HS-27A (cell line): Measurements from ENCODE around the gene MAP3K2.

Experiments
- DNase-seq: peaks from one replicate; pipeline ENCODE4 v3.0.0-alpha.2; 2012; ENCODE audit warnings: low read depth, missing footprints

Gene MAP3K2

DNA sequence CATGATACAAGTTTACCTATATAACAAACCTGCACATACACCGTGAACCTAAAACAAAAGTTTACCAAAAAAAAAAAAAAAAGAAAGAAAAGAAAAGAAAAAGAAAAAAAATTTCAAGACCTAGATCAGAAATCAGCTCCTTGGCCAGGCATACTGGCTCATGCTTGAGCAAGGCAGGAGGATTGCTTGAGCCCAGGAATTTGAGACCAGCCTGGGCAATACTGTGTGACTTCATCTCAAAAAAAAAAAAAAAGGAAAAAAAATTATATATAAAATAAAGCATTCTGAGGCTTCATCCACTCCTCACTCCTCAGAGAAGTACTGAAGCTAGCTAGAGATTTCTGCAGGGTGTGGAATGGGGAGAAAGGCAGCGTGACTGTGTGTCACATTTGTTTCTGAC, 18.7 kb upstream of the MAP3K2 start:
- DNase-seq, result no peak

DNA sequence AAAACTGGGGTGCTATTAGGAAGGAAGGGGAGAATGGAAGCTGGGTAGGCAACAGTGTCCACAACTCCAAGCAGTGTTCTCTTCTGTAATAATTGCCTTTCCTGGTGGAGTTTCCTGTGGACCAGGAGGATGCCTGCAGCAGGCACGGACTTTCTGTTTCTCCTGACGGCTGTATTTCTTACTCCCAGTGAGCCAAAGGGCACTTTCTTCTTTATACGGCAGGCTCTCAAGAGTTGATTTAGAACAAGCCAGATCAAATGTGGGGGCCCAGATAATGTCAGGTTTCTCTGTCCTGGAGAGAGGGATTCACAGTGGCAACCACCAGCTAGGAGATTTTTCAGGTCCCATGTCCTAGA, 17.5 kb upstream of the MAP3K2 start:
- DNase-seq, result no peak

DNA sequence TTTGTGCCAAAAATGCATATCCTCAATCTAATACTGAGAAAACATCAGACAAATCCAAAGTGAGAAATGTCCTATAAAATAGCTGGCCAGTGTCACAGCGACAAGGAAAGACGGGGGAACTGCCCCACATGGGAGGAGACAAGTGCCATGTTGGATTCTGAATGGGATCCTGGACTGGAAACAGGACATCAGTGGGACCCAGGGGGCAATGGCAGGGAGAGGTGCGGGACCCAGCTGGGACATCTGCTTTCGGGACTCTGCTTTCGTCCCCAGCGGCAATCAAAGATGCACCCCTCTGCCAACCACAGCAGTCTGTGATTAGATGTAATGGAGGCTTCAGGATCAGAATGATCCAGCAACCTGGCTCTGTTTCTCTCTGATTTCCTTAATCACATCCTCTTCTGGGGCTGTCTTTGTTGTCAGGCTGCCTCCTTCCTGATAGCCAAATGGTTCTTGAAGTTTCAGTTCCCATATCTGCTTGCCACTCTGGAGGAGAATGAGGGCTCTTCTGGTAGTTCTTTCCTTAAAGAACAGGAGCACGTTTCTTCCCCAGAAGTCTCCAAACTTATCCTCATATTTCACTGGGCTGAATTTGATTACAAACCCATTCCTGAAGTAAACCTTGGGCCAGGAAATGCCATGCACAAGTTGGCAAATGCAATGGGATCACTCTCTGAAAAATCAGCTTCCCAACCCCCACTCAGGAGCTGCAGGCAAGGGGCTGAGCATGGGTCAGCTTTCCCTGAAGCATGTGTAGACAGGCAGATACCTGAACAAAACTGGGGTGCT, 16.9 kb upstream of the MAP3K2 start:
- no peak for DNase-seq

DNA sequence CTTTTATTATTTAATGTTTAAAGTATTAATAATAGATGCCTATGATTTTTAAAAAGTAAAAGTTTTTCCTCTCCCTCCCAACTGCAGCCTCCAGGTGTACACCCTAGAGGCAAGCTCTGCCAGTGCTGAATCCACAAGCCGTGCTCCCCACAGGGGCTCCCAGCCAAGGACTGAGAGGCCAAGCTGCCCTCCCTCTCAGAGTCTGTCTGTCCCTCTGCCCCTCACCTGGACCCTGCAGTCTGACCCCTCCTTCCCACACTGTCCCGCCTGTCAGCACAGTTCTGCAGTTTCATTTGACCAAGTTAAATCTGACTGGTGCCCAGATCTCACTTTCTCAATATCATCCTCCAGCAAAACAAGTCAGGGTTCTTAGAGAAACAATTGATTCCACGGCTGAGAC, 15.7 kb upstream of the MAP3K2 start:
- DNase-seq, result no peak

DNA sequence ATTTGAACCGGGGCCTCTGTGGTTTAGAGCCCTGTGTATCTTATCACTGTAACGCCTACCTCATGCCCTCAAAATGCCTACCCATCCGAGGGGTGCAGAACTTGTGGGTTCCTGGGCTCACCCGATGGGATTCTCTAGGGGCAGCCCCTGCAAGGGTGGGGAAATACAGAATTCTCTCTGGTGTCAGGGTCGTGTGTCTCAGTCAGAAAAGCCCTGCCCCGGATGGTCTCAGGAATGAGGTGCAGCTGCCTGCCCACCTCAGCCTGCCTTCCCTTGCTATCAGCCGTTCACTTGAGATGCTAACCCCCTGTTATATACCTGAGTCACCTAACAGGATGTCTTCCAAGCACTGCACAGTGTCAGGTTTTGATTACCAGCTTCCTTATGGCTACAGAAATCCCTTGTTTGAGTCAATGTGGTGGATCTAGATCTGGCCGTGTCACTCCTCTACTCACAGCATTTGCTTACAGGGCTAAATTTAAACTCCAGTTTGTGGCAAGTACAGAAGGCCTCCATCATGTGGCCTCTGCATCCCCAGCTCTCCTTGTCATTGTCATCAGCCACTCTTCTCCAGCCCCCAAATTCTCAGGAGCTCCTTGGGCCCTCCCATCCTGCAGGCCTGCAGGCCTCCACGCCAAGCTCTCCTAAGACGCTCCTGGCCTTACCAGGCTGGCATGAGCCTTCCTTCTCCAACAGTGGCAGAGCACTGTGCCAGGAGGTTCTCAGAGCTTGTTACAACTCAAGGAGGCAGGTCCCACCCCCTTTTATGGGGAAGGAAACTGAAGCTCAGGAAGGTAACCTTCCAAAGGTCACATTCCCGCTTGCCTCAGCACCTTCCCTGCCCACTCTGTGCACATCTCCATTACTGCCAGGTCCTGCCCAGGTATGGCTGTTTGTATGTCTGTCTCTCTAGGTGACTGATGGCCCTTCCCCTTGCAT, 14.3 kb upstream of the MAP3K2 start:
- DNase-seq, result no peak

DNA sequence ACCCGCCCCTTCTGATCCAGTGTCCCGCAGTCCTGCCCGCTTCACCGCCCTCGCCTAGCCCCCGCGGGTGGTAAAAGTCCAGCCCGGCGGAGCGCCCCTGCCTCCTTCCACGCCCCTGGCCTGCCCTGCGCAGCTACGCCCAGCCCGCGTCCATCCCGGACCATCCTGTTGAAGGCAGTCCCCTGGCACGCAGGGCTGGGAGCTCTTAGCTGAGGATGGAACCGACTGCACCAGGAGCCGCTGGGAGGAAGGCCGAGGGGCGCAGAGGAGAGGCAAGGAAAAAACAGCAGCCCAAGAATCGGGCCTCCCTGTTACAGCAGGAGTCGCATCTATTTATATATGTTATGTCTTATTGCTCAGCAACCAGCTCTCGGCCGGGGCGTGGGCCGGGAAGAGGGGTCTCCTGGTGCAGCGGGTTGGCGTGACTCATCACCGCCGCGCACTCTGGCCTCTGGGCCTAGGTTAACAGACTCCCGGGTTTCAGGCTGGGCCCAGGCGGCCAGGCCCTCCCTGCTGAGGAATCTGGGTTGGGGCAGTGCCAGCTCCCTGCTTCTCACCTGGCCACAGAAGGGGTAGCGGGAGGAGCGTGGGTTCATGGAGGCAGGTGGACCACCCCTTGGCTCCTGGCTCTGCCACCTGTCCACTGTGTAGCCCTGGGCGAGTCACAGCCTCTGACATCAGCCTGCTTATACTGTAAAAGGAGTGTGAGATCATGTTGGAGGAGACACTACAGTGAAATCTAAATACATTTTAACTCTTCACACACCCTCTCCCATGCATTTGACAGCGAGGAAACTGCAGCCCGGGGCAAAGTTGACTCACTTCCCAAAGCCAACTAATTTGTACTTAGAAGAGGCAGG, 13.4 kb upstream of the MAP3K2 start:
- no peak for DNase-seq

DNA sequence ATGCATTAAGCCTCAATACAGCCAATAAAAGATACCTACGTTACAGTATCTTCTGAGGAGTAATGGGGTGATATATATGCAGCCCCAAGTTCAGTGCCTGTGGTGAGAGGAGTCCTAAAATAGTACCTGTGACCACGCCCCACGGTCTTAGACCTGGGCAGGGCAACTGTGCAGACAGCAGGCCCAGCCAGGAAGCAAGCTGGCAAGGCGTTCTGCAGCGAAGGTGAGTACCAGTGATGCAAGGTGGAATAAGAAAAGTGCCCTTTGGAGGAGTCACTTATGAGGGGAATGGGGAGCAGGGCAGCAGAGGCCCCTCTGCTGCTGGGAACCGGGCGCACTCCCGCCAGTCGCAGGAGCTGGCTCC, 12.7 kb upstream of the MAP3K2 start:
- no peak for DNase-seq

DNA sequence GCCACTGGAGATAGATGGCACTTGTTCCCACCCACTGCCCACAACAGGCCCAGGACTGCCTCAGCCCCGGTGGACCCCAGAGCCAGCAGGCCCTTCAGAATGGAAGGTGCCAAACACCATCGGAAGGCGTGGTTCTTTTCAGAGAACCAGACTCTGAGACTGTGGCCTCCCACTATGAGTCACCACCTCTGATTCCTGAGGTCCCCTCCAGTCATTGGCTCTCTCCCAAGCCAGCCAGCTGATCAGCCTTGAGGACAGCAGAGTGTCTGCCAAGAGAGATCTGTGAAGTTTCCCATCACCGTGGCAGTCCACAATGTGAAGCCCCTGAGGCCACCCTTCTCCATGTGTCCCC, 10.4 kb upstream of the MAP3K2 start:
- peak; percentile 99 for DNase-seq

DNA sequence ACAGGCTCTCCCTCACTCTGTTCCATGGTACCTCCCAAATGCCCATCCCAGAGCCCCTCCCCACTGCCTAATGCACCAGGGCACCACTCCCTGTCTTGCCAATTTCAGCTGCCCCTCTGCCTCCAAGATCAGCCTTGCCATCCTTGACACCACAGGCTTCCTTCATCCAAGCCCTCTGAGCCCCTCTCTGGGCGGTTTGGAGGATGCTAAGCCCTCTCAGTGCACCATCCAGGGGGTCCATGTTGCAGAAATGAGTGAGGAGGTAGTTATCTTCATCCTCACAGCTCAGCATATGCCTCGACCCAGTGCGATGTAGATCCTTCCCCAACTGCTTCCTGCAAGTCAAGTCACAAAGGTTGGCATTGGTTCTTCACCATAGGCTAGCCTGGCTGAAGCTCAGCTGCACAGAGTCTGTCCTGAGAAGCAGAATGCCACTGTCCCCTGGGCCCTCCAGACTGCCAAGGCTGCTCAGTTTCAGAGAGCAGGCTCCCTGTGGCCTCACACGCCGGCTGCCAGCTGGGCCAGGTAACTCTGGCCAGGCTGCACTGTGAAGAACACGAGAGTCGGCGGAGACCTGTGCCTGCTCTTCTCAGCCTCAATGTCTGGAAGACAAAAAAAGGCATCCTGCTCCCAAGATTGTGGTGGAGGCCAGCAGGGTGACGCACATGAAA, 9.9 kb upstream of the MAP3K2 start:
- no peak for DNase-seq

DNA sequence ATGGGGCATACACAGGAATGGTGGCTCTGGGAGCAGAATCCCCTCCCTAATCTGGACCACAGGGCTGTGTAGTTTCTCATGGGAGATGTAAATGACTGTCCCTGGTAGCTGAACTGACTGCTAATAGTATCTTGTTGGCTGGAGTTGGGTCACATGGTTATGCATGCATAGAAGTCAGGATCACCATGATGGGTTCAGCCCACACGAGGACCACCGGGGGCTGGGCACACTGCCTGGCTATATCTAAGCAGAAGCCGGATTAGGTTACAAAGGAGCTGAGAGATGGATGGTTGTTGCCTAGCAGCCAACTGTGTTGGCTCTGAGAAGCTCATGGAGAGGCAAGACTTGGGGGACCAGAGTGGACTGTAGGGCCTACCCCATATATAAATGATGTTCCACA, 6.7 kb upstream of the MAP3K2 start:
- no peak for DNase-seq

DNA sequence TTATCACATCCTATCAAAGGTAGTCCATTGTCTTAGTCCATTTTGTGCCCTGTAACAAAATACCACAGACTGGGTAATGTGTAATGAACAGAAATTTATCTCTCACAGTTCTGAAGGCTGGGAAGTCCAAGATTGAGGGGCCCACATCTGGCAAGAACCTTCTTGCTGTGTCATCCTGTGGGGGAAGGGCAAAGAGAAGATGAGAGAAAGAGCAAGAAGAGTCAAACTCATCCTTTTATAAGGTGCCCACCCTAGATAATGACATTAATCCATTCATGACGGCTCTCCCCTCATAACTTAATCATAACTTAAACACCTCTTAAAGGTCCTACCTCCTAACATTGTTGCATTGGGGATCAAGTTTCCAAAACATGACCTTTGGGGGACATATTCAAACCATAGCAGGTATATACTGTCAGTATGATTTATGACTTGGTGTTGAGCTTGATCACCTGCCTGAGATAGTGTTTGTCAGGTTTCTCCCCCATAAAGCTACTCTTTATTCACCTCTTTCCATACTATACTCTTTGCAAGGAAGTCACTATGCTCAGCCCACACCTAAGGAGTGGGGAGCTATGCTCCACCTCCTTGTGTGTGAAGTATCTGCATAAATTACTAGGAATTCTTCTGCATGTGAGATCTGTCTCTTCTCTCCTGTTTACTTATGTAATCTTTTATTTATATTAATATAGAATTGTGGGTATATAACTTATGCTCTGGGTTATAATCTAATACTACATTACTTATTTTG, 5.2 kb upstream of the MAP3K2 start:
- DNase-seq, result no peak

DNA sequence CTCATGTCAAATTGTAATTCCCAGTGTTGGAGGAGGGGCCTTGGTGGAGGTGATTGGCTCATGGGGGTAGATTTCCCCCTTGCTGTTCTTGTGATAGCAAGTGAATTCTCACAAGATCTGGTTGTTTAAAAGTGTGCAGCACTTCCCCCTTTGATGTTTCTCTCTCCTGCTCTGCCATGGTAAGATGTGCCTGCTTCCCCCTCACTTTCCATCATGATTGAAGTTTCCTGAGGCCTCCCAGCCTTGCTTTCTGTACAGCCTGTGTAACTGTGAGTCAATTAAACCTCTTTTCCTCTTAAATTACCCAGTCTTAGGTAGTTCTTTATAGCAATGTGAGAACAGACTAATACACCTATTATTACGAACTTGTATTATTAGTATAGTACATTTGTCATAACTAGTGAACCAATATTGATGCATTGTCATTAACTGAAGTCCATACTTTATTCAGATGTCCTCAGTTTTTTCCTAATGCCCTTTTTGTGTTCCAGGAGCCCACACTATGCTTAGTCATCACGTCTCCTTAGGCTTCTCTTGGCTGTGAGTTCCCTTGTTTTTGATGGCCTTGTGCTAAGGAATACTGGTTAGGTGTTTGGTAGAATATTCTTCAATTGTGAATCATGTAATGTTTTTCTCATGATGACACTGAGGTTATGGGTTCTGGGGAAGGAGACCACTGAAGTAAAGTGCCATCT, 4.5 kb upstream of the MAP3K2 start:
- no peak for DNase-seq

DNA sequence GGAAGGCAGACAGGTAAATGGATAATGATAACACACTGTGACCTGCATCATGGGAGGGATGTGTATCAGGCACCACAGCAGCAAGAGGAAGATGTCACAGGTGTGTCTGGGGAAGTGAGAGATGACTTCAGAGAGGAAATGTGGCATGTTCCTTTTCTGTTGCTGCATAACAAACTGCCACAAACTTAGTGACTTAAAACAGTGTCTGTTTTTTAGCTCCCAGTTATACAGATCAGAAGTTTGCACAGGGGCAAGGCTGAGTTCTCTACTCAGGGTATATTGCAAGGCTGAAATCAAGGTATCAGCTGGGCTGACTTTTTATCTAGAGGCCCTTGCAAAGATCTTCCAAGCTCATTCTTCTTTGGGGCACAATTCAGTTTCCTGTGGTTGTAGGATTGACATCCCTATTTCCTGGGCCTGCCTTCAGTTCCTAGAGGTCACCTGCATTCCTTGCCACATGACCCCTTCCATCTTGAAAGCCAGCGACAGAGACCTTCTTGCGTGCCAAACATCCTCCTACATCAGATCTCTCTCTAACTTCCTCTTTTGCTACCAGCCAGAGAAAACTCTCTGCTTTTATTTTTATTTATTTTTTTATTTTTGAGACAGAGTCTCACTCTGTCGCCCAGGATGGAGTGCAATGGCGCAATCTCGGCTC, 2.1 kb upstream of the MAP3K2 start:
- no peak for DNase-seq

DNA sequence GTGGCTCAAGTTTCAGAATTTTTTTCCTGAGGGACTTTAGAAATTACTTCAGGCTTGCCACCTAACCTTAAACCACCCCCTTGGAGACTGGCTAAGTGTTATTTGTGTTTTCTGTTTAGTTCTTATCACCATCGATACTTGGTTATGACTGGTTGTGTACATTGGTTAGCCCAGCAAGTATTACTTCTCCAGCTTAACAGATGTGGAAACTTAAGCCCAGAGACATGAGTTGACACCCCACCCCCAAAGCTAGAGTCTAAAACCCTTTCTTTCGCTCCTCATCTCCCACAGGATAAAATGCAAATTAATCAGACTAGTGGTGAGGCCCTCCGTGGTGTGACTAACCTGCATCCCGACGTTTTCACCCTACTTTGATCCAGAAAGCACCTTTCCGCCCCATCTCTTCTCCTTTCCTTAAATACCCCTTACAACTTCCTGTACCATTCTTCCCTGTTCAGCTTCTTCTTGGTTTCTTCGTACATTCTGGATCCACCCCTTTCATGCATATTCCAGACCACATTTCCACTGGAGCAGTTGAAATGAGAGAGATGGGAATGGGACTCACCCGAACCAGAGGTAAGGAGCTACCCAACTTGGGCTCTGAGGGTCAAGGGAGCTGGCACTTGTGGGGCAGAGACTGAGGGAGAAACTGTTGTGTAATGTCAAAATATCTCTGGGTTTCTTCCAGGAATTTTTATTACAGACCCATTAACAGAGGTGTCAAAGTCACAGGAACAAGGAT, 819 bp upstream of the MAP3K2 start:
- DNase-seq, result no peak

DNA sequence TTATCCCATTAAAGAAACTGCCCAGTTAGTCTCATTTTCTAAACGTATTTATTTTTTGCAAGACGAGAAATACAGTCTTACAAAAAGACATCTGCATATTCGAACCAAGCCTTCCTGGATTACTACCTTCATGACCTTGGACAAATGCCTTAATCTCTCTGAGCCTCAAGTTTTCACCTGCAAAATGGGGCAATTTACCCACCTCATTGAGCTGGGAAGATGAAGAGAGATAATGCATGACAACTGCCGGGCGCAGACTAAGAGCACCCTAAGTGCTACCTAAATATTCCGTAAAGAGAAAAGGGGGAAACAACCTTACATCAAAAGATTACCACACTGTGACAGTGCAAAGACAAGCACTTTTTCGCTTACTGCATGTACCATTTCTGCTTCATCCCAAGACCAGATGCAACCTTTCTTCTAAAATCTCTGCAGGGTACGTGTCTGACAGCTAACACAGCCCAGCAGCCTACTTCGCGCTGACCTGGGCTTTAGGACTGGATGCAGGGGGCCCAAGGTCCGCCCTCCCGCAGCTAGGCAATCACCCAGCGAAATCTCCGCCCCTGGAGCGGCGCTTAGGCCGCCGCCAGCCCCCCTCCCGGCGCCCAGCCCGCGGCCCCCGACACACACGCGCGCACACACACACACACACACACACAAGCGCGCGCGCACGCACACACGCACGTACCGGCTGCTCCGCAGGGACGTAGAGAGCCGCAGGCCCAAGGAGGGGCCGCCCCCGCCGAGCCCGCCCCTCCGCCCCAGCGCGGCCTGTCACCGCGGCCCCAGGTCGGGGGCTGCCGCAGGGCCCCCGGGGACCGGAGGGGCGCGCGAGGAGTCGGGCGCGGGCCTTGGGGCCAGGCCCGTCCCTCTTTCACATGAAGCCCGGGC, 766 bp downstream of the MAP3K2 start:
- DNase-seq, result peak; percentile 89

DNA sequence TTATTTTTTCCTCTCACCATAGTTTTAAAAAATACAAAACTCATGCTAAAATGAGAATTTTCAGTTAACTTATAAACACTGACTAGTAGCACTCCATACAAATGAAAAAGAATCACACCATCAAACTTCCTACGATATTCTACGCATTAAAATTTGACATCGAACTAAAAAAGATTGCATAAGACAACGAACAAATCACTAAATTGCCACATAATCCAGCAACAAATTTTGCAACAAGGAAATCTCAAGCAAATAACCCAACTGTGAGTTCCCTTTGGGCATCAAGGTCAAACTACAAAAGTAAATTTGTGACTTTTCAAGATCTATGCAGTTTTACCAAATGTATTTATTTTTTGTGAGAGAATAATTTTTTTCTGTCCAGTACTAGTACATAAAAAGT, 1.5 kb downstream of the MAP3K2 start:
- no peak for DNase-seq

DNA sequence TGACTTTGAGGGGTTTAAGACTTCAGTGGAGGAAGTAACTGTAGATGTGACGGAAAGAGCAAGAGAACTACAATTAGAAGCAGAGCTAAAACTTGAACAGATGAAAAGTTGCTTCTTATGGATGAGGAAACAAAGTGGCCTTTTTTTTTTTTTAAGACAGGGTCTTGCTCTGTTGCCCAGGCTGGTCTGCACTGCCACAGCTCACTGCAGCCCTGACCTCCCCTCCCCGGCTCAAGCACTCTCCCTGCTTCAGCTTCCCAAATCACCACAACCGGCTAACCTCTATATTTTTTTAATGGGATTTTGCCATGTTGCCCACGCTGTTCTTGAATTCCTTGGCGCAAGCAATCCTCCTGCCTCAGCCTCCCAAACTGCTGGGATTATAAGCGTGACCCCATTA, 3.2 kb downstream of the MAP3K2 start:
- no peak for DNase-seq

DNA sequence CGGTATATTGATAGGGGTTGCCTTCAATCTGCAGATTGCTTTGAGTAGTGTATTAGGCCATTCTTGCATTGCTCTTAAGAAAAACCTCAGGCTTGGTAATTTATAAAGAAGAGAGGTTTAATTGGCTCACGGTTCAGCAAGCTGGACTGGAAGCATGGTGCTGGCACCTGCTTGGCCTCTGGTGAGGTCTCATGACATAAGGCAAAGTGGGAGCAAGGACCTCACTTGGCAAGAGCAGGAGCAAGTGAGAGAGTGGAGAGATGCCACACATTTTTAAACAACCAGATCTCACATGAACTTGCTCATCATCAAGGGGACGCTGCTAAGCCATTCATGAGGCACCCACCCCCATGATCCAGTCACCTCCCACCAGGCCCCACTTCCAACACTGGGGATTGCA, 4.9 kb downstream of the MAP3K2 start:
- no peak for DNase-seq
